Measurements from ENCODE around the gene WDFY3. TPM values are rescaled to one million over a fixed set of nuclear protein-coding genes. Genes with fewer than 3 reads are reported as not detected.

WDFY3 gene
- total RNA-seq, 1 donor from 2014 or later, result 104 TPM

GRCh38 chr4:84644087-84644486 is 322.4 kb downstream of the WDFY3 start:
- no peak for DNase-seq (ENCODE audit: extremely low read depth, low read depth, low spot score)

- no peak for DNase-seq (ENCODE audit: extremely low read depth, low read depth, low spot score)
Observed at GRCh38 chr4:84639145-84639544, 327.3 kb downstream of the WDFY3 start.

- no peak for DNase-seq (ENCODE audit: extremely low read depth, low read depth, low spot score)
Observed at GRCh38 chr4:84638092-84638491, 328.4 kb downstream of the WDFY3 start.

- DNase-seq (ENCODE audit: extremely low read depth, low read depth, low spot score), result no peak
Observed at GRCh38 chr4:84634961-84635360, 331.5 kb downstream of the WDFY3 start.

- no peak for DNase-seq (ENCODE audit: extremely low read depth, low read depth, low spot score)
Observed at GRCh38 chr4:84632092-84632491, 334.4 kb downstream of the WDFY3 start.

GRCh38 chr4:84631573-84631972 is 334.9 kb downstream of the WDFY3 start:
- no peak for DNase-seq (ENCODE audit: extremely low read depth, low read depth, low spot score)

GRCh38 chr4:84626673-84627072 is 339.8 kb downstream of the WDFY3 start:
- no peak for DNase-seq (ENCODE audit: extremely low read depth, low read depth, low spot score)

GRCh38 chr4:84623661-84624060 is 342.8 kb downstream of the WDFY3 start:
- no peak for DNase-seq (ENCODE audit: extremely low read depth, low read depth, low spot score)

GRCh38 chr4:84622959-84623358 is 343.5 kb downstream of the WDFY3 start:
- no peak for DNase-seq (ENCODE audit: extremely low read depth, low read depth, low spot score)

Measured in glomerular endothelial cell (primary cell).